Endothelial cell of umbilical vein (primary cell): ENCODE data around the gene CXCR3. TPM values are rescaled to one million over a fixed set of nuclear protein-coding genes. Genes with fewer than 3 reads are reported as not detected.
"Not testable (repeated sequence)": the region's sequence is repeated elsewhere in the genome, so short reads cannot be mapped to it uniquely, and the experiment has no call there.

Experiments
- BruUV-seq: library from RNA; stranded (reverse); fragments of 400-500 nt; replicated peaks from 2 replicates; lab custom pipeline; 2021; lab: Mats Ljungman, UMichigan
- CTCF ChIA-PET: fragments of 300-600, 350-600 bp; sonication (Branson Sonifier 250); formaldehyde crosslinking; loops from one replicate; lab custom pipeline; 2021; ENCODE audit warnings: antibody characterized with exemption, inconsistent platforms; lab: Charles Lee
- POLR2A ChIA-PET: fragments of 300-600, 350-600 bp; sonication (Branson Sonifier 250); formaldehyde crosslinking; loops from one replicate; lab custom pipeline; 2021; ENCODE audit warnings: antibody characterized with exemption, inconsistent platforms; lab: Charles Lee
- DNase-seq: peaks from one replicate; pipeline ENCODE4 v3.0.0-alpha.2; 2011; ENCODE audit warnings: low read depth, low spot score
- FAIRE-seq: peaks from 2 replicates; lab custom pipeline; 2011; peaks lifted over from hg19 to GRCh38; lab: Jason Lieb, UNC
- H2AFZ ChIP-seq: 2 replicates; pipeline ENCODE4 v1.6.0; 2012; ENCODE audit warnings: low read depth, low read length, control low read depth, inconsistent platforms
- H3K27ac ChIP-seq: 2 replicates; pipeline ENCODE4 v1.5.1; 2011; ENCODE audit warnings: low read depth, mild to moderate bottlenecking, control low read depth, low read length, moderate library complexity; ENCODE audit not compliant: insufficient read depth
- H3K27me3 ChIP-seq, 2 experiments: 2 replicates each; pipeline versions ENCODE4 v1.6.0 to v1.6.1; 2011; ENCODE audit warnings: low read length in 2 of 2, mixed read lengths in 1 of 2; ENCODE audit not compliant: control insufficient read depth in 2 of 2, insufficient read depth in 2 of 2
- H3K36me3 ChIP-seq, 2 experiments: 2 replicates in 1 of 2; 3 replicates in 1 of 2; pipeline ENCODE4 v1.5.1; 2011; ENCODE audit warnings: low read length in 2 of 2, mild to moderate bottlenecking in 1 of 2, moderate library complexity in 1 of 2; ENCODE audit not compliant: control insufficient read depth in 2 of 2, insufficient read depth in 2 of 2; ENCODE audit errors: extremely low read depth in 1 of 2
- H3K4me1 ChIP-seq: 3 replicates; pipeline ENCODE4 v1.5.1; 2011; ENCODE audit warnings: mild to moderate bottlenecking, low read length; ENCODE audit not compliant: control insufficient read depth, insufficient read depth; ENCODE audit errors: extremely low read depth
- H3K4me2 ChIP-seq: 2 replicates; pipeline ENCODE4 v1.6.1; 2011; ENCODE audit warnings: low read length, control low read depth, mixed read lengths; ENCODE audit not compliant: insufficient read depth
- H3K4me3 ChIP-seq, 3 experiments: fragments of 200-600 bp in 1 of 3; sonication (generic), shearing (Covaris generic) in 1 of 3; replicated peaks in 1 of 3; 2 replicates each; pipeline ENCODE4 v1.5.1; 2011 to 2016; ENCODE audit warnings: control low read depth in 3 of 3, low read length in 3 of 3, mild to moderate bottlenecking in 2 of 3, inconsistent platforms in 1 of 3, low read depth in 1 of 3, moderate library complexity in 1 of 3; ENCODE audit not compliant: insufficient read depth in 1 of 3
- H3K79me2 ChIP-seq: 2 replicates; pipeline ENCODE4 v1.6.0; 2012; ENCODE audit warnings: low read length, inconsistent platforms; ENCODE audit not compliant: control insufficient read depth, insufficient read depth
- H3K9ac ChIP-seq: replicated peaks from 2 replicates; pipeline ENCODE3; 2011; ENCODE audit warnings: low read length, control low read depth; ENCODE audit not compliant: insufficient read depth; ENCODE audit errors: extremely low read depth
- H3K9me1 ChIP-seq: replicated peaks from 3 replicates; pipeline ENCODE4 v1.6.0; 2011; ENCODE audit warnings: mild to moderate bottlenecking, low read length; ENCODE audit not compliant: control insufficient read depth, insufficient read depth; ENCODE audit errors: extremely low read depth
- H3K9me3 ChIP-seq: replicated peaks from 2 replicates; pipeline ENCODE4 v1.5.1; 2012; ENCODE audit warnings: low read length, inconsistent platforms; ENCODE audit not compliant: control insufficient read depth, insufficient read depth
- H4K20me1 ChIP-seq: replicated peaks from 2 replicates; pipeline ENCODE3; 2011; ENCODE audit warnings: mild to moderate bottlenecking, low read length; ENCODE audit not compliant: control insufficient read depth, insufficient read depth; ENCODE audit errors: extremely low read depth
- EZH2 ChIP-seq: IDR thresholded peaks from 2 replicates; pipeline ENCODE4 v1.6.1; 2012; ENCODE audit warnings: borderline replicate concordance, low read depth, mild to moderate bottlenecking, moderate library complexity, low read length, inconsistent platforms; ENCODE audit not compliant: severe bottlenecking
- FOS ChIP-seq: IDR thresholded peaks from 2 replicates; pipeline ENCODE4 v1.6.1; 2011; ENCODE audit warnings: mild to moderate bottlenecking, low read length, moderate library complexity, borderline replicate concordance; ENCODE audit not compliant: insufficient read depth
- GATA2 ChIP-seq: IDR thresholded peaks from 2 replicates; pipeline ENCODE4 v1.7.0; 2011; ENCODE audit warnings: low read depth, mild to moderate bottlenecking, moderate library complexity, mixed read lengths, low read length; ENCODE audit not compliant: insufficient read length, insufficient read depth
- JUN ChIP-seq: IDR thresholded peaks from 2 replicates; pipeline ENCODE4 v1.6.1; 2011; ENCODE audit warnings: borderline replicate concordance, low read depth; ENCODE audit not compliant: insufficient read length, insufficient read depth
- dilution Hi-C: fragments of 300-500 bp; cut with MboI; formaldehyde crosslinking; loops from one replicate; pipeline ENCODE4 v1.15.0; 2019; ENCODE audit warnings: low sequenced_read_pairs; ENCODE audit not compliant: extremely low pct_ligation_motif_present
- intact Hi-C: fragments of 100-400 bp; cut with micrococcal nuclease; formaldehyde crosslinking; loops from one replicate; pipeline ENCODE4 v1.10.0; 2022
- polyA plus RNA-seq, 4 experiments: library from polyadenylated mRNA; depleted of rRNA in 3 of 4; stranded (reverse) in 3 of 4; unstranded in 1 of 4; fragments of >200 nt; gene quantifications; 2 replicates each; pipeline versions ENCODE4 v1.2.1 to v1.2.3, GENCODE V29; 2011 to 2012; ENCODE audit warnings: missing spikeins in 1 of 4
- total RNA-seq: library from RNA; stranded (reverse); gene quantifications from 2 replicates; pipeline ENCODE4 v1.2.3, GENCODE V29; 2021
- TF ChIP-seq, protein P1 (sequence below), 2 donors: IDR thresholded peaks; 1 replicate in 1 of 2; 2 replicates in 1 of 2; pipeline ENCODE4 v1.5.1; 2011; ENCODE audit warnings: low read length in 2 of 2, mild to moderate bottlenecking in 2 of 2, moderate library complexity in 2 of 2, control low read depth in 1 of 2, inconsistent platforms in 1 of 2, low read depth in 1 of 2; ENCODE audit not compliant: insufficient read depth in 1 of 2; ENCODE audit errors: extremely low read depth in 1 of 2

CXCR3 gene
- total and polyA plus RNA-seq, 2 donors (not counting 3 experiments of a cell fraction or from before 2014, with no cell fraction given) = not detected

DNA sequence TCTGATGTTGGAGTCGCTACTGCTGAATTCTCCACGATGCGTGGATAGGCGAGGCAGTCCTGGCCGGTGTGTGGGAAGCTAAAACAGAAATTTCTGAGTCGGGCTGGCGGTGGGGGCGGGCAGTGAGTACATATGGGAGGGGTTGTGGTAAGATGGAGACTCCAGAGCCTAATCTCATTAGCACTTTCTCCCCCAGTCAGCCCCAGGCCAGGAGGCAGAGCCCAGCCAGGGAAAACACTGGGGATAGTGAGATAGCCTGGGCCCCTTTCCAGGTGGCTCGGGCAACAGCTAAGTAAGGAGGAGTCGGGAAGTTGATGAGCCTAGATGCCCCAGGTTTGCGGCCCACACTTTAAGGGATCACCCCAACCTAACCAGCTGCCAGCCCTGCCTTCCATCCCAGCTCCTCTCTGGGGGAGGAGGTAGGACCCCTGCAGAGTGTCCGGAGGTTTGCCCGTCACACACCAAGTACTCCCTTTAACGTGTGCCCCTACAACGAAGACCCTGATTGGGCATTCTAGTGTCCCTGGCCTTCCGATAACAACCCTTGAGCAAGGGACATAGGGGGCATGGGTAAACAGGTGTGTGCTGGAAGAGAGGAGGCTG is 46.7 kb upstream of the CXCR3 start:
- POLR2A ChIA-PET = no interaction called here
- Histone ChIP-seq H3K27me3 (no peaks in the 10 kb centered on the region), H3K9me3 (no peaks in the 10 kb centered on the region), H2AFZ (no peak overlapping the region), H3K4me3 (no peak overlapping the region), H4K20me1 (no peaks in the 10 kb centered on the region), H3K9me1 (no peaks in the 10 kb centered on the region), H3K36me3 (no peaks in the 10 kb centered on the region), H3K79me2 (no peaks in the 10 kb centered on the region), H3K9ac (no peak overlapping the region), H3K27ac (no peak overlapping the region), H3K4me1 (no peaks in the 10 kb centered on the region), H3K4me2 (no peak overlapping the region)
- CTCF ChIA-PET = interaction anchor here (1.1 kb wide), 1 partner anchor 13 kb away, joined by 3 read pairs; no protein-coding TSS in a partner anchor
- intact Hi-C loops (no loop called here), dilution Hi-C loops (no loop called here)
- TF ChIP-seq GATA2 (no peak), FOS (no peak), EZH2 (no peak), JUN (no peak)
- DNase-seq (no peak), FAIRE-seq (no peak)
- no TSS peak for BruUV-seq

- intact Hi-C loops, POLR2A ChIA-PET, H3K27ac ChIP-seq, H3K4me3 ChIP-seq, H3K9me1 ChIP-seq, DNase-seq, H3K4me1 ChIP-seq, dilution Hi-C loops, BruUV-seq, H4K20me1 ChIP-seq, H3K9ac ChIP-seq, H3K4me2 ChIP-seq, H3K9me3 ChIP-seq, H3K36me3 ChIP-seq, H2AFZ ChIP-seq, H3K27me3 ChIP-seq, H3K79me2 ChIP-seq: not testable (repeated sequence)
- CTCF ChIA-PET = interaction anchor here (0.6 to 1.1 kb wide), 4 partner anchors 12 to 233 kb away, joined by 3 to 4 read pairs (median 3); no protein-coding TSS in a partner anchor
- TF ChIP-seq, protein P1, sequence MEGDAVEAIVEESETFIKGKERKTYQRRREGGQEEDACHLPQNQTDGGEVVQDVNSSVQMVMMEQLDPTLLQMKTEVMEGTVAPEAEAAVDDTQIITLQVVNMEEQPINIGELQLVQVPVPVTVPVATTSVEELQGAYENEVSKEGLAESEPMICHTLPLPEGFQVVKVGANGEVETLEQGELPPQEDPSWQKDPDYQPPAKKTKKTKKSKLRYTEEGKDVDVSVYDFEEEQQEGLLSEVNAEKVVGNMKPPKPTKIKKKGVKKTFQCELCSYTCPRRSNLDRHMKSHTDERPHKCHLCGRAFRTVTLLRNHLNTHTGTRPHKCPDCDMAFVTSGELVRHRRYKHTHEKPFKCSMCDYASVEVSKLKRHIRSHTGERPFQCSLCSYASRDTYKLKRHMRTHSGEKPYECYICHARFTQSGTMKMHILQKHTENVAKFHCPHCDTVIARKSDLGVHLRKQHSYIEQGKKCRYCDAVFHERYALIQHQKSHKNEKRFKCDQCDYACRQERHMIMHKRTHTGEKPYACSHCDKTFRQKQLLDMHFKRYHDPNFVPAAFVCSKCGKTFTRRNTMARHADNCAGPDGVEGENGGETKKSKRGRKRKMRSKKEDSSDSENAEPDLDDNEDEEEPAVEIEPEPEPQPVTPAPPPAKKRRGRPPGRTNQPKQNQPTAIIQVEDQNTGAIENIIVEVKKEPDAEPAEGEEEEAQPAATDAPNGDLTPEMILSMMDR (IDR thresholded peaks at IDR 0.05; ENCODE audit: extremely low read depth in 1 of 2, insufficient read depth in 1 of 2, low read depth in 1 of 2, low read length in 2 of 2) = peak; percentile 18 to 38
- FAIRE-seq = peak; percentile 78
These were observed 45.9 kb upstream of the CXCR3 start for GRCh38 chrX:71664202-71664601.

- H3K4me1 ChIP-seq, H3K36me3 ChIP-seq, CTCF ChIA-PET, H3K79me2 ChIP-seq, H3K9ac ChIP-seq, DNase-seq, BruUV-seq, POLR2A ChIA-PET, H3K4me2 ChIP-seq, intact Hi-C loops, H2AFZ ChIP-seq, H4K20me1 ChIP-seq, H3K27me3 ChIP-seq, H3K9me1 ChIP-seq, H3K27ac ChIP-seq, dilution Hi-C loops, H3K4me3 ChIP-seq, H3K9me3 ChIP-seq, FAIRE-seq: not testable (repeated sequence)
These were observed 44.9 kb upstream of the CXCR3 start for GRCh38 chrX:71663238-71663637.
